AG09319 (cell line): Measurements from ENCODE around the gene RGS19.

ENCODE experiments used
- DNase-seq: peaks from one replicate; pipeline ENCODE4 v3.0.0-alpha.2; 2010; ENCODE audit warnings: low read depth; ENCODE audit errors: extremely low read depth
- CTCF ChIP-seq: IDR thresholded peaks from 2 replicates; pipeline ENCODE4 v1.5.1; 2011; ENCODE audit warnings: low read depth, mild to moderate bottlenecking, inconsistent platforms, low read length, moderate library complexity

The RGS19 gene

GRCh38 chr20:64024141-64024990 is 55.0 kb downstream of the RGS19 start:
- DNase-seq, result no peak
- no peak for TF ChIP-seq CTCF

DNA sequence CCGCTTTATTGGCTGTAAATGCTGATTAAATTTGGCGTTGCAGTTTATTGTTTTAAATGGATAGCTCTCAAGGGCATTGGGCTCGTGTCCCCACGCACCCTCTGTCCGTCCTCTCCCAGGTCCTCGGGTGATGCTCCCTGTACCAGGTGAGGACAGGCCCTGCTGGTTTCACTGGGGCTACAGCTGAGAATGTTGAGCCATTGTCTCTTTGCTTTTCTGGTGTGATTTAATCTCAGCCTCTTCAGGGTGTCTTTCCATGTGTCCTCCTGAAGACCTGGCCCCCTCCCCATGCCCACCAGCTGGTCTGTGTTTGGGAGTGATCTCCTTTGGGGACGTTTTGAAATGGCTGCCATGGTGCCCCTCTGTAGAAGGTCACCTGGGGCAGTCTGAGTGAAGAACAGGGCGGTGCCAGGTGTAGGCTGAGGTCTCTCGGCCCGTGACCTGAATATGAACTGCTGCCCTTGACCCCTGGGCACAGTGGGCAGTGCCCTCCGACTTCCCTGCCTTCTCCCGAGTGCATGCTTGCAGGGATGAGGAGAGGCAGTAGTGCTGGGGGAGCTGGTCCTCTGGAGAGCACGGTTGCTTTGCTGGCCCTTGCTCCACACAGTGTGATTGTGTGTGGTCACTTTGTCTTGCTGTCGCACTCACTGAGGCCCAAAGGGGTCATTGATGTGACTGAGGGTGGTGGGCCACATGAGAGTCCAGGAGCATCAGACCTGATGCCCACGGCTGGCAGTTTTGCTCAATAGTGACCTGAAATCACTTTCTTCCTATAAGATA is 55.8 kb downstream of the RGS19 start:
- DNase-seq, result no peak
- no peak for TF ChIP-seq CTCF
